Hematopoietic multipotent progenitor cell treated with erythropoietin and hydrocortisone succinate and interleukin-3 and kit ligand, for 4 days (in vitro differentiated cells): ENCODE data around the gene CRBN.

Source experiments
- DNase-seq: peaks from one replicate; pipeline ENCODE4 v3.0.0-alpha.2; 2015

Gene CRBN

DNA sequence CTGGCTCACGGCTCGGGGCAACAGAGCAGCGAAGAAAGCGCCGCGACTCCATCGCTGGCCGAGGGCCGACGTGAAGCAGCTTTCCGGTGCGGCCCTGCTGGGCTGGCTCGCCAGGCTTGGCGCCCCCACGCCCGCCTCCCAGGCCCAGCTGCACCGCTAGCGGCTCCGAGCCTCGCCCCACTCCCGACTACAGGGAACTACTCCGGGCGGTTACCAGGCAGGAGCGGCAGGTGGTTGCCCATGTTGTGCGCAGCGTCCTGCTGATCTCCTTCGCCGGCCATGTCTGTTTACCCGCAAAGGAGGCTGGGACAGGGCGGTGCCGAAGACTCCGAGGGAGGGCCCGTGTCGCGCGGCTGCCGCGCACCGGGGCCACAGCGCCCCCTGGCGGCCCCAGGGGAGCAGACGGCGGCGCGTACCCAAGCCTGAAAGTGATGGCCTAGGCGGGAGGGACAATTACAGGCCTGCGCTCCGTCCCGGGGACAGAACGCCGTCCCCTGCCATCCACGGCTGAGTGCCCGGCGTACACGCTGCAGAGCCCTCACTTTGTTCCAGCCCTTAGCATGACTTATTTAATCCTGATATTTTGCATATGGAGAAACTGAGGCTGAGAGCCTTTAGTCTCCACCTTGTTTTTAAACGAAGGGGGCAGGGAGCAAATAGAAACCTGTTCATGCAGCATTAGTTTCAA is at the start of gene CRBN:
Gene CRBN, minus strand, starts transcription at position 285 of the 688 bp plus-strand sequence. Its CDS starts 4 bp downstream, at position 281.
- DNase-seq = peak; percentile 95

DNA sequence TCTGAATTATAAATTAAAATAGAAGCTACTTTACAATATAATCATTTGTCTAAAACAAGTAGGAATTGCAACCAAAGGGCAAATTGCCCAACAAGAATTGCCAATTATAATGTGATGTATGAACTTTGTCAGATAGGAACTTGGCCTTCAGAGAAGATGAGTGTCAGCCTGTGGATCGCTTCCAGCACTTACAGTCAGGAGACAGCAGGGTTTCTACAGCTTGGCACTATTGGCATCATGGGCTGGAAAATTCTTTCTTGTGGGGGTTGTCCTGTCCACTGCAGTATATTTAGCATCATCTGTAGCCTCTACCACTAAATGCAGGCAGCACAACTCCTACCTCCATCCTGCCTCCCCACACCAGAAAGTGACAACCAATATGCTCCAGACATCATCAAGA is 48.1 kb upstream of the CRBN start:
- DNase-seq = no peak

DNA sequence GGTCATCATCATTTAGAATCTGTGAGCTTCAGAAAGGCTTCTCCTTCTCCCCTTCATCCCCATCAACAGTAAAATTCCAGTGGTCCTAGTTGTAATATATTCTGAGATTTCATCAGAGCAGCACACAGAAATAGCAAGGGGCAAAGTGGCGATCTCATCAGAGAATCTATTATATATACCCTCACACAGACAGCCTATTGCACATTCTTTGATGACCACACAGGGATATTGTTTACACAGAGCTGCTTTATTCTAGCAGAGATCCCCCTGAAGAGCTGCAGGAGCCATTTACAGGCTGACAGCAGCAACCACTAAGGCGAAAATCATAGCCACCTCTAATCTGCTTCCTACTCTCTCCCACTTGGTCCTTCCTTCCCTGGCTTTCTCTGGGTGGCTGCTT is 42.0 kb upstream of the CRBN start:
- DNase-seq = no peak

DNA sequence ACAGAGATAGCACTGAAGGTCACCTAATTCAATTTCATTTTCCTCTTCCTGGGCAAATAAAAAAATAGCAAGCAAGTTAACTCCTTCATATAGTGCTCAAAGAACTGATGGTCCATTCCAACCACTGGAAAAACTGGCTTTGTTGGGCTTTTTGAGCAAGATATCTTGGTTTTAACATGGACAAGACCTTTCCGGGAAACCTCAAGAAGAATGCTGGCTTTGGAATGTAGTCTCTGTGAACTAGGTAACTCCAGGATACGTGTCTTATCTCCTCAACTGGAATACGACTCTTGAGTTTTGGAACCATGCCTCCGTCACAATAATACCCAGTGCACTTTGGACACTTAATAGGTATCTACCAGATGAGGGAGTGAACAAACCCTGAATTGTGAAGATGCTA is 36.9 kb upstream of the CRBN start:
- DNase-seq = no peak

DNA sequence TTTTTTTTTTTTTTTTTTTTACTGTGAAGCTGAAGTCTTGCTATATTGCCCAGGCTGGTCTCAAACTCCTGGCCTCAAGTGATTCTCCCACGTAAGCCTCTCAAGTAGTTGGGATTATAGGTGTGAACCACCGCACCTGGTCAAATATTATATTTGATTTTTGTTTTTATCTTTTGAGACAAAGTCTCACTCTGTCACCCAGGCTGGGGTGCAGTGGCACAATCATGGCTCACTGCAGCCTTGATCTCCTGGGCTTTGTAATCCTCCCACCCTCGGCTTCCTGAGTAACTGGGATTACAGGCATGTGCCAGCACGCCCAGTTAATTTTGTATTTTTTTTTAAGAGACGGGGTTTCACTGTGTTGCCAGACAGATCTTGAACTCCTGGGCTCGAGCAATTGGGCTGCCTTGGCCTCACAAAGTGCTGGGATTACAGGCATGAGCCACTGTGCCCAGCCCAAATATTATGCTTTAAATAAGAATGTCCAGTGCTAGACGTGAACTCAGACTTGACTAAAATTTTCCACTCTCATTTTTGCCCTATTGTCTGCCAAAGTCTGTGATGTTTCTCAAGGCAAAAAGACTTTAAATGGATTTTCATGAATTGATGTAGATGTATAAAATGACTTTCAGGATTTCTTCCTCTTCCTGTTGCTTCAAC is 33.4 kb upstream of the CRBN start:
- no peak for DNase-seq

DNA sequence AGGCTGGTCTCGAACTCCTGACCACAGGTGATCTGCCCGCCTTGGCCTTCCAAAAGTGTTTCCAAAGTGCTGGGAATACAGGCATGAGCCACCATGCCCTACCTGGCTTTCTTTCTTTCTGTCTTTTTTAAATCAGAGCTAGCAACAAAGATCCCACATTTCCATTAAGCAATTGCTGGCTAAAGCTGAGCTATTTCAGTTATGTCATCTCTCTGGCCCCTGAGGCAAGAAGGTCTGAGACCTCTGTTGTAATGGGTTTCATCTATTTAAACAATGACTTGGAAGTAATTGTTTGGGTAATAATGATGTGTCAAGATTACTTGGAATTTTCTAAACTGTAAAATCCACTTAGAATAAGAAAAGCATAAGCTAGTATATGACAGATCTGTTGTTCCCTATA is 30.2 kb upstream of the CRBN start:
- no peak for DNase-seq

DNA sequence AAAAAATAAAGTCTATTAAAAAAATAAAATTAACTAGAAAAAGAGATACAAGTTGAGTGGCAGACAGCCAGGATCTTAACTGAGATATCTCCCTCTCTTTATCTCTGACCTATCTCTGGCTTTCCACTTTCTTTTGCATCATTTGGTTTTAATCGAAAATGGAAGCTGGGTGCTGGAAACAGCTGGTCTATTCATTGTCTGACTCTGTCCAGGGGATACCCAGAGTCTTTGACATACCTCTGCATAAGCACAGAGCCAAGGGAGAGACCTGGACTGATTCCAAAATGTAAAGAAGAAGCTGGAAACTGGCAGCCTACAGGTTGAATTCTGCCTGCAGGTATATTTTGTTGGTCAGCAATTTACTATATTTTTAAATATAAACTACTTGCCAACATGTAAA is 29.6 kb upstream of the CRBN start:
- no peak for DNase-seq

DNA sequence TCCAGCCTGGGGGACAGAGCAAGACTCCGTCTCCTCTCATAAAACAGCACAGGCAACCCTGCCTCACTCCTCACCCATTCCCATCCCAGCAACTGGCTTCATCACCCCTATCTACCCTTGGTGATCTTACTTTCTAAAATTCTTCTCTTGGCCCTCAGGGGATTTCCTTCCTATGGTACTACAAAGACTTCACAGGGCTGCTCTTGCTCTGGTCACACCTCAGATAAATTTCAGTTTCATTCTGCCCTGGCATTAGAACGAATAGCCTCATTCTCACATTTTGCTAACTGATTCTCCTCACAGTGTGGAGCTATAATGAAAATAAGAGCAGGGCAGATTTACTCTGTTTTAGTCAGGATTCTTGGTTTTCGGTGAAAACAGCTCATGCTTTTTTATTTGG is 22.1 kb upstream of the CRBN start:
- no peak for DNase-seq

DNA sequence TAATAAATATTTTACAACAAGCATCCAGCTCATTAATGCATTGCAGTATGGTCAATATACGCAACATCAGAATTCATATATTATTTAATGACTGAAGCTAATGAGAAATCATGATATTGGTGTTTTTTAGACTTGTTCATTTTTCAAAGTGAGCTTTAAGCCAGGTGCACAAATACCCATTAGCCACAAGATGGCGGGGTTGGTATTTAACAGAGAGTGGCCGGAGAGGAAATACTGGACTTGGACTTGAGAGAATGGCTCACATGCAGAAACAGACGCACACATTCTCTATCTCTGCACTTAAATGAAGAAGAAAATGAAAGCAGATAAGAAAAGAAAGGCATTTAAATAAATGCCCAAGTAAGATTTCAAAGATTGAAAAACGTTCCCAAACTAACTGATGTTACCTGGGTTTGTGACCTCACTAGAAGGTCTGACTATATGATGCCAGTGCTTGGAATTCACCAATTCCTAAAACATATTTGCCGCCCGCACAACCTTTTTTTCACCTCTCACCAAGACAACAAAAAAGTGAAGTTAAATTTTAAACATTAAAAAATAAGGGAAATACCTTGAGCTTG is 21.2 kb upstream of the CRBN start:
- DNase-seq = peak; percentile 92

DNA sequence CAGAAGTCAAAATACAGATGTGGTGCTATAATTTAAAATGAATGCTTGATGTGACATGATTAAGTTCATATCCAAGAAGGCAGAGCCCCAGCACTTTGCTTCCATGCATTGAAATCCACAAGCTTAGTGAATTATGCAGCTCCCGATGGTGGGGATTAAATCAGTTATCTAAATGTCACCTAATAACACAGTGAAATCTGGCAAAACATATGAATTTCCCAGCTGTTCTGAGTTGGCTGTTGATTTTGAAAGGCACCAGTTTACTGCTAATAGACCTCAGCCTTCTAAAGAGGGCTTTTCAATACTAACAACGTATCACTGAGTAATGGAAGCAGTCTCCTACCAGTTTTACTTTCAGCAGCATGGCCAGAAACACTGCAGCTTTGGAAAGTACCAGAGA is 19.8 kb upstream of the CRBN start:
- no peak for DNase-seq

DNA sequence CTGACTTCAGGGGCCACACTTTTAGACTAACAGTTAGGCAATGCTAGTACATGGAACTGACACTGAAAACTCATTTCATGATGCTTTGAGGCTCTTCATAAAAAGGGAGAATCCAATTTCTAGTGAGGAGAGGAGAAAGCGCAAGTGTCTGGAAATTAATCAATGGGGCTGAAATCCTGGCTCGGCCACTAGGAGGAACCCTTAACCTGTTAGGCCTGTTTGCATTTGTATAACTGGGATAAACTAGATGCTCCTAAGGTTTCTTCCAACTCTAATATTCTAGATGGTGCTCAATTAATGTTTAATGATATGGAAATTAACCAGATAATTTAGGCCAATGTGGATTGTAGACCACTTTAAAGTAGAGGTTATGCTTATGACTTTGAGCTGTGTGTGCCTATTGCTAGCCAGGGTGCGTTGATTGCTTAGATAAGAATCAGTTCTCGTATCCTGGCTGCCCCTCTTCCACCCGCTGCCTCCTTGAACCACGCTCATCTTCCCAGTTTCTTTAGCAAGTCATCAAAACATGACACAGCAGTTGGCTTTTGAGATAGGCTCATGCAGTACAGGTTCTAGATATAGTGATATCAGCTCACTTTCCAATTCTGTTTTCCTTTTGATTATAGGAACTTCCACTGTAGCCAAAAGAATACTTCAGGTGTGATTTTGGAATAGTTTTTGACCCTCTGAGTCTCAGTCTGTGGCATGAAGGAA is 16.8 kb upstream of the CRBN start:
- DNase-seq = peak; percentile 62

DNA sequence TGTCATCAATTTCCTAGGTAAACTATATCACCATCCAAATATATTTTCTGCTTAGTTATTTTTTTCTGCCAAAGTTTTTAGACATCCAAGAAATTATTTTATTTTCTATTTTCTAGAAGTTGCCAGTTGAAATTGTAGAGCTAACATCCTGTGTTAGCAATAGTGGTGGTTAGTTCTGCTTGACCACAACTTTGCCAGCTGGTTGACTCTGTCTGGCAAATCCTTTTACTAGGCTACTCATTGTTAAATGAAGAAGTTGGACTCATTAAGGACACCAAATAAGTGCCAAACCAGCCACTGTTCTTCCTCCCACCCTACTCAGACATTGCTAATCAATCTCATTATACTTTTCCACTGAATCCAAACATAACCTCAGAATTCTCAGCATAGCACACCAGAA is 15.4 kb upstream of the CRBN start:
- peak; percentile 63 for DNase-seq

DNA sequence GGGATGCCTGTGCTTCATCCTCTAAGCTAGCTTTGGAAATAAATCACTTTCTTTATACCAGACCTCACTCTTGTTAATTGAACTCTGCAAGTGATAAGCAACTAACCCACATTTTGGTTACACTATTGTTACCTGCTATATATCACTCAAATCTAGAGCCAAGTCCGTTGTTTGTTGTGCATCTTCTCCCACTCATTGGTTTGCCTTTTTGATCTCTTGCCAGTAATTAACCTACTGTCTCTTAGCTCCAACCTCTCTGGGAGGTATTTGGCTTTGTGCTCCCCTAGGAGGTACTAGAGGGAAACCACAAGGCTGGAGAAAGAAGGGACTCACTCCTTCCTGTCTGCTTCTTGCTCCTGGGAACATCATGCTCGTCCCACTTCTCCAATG is 12.8 kb upstream of the CRBN start:
- DNase-seq = peak; percentile 54

DNA sequence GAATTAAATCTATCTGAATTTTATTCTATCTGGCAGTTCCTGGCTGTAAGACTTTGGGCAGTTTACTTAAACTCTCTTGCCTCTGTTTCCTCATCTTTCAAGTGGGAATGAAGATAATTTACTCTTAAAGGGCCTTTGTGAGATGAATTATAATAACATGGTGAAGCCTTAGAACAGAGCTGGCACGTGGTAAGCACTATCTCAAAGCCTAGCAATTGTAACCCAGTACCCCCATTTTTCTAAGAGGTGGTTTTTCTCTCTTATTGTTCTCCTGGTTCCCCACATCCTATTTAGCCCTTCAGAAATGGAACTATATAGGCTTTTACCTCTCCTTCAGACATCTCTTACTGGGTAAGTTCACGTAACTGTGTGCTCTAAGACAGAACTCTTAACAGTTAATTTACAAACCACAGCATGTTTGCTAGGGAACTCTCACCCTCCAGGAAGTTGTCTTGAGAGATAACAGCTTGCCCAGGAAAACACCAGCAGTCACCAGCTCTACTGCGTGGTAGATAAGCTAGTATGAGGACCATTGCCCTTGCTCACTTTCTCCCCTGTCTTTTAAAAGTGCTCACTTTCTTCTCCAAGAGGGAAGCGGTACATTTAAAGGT is 12.3 kb upstream of the CRBN start:
- DNase-seq = peak; percentile 97

DNA sequence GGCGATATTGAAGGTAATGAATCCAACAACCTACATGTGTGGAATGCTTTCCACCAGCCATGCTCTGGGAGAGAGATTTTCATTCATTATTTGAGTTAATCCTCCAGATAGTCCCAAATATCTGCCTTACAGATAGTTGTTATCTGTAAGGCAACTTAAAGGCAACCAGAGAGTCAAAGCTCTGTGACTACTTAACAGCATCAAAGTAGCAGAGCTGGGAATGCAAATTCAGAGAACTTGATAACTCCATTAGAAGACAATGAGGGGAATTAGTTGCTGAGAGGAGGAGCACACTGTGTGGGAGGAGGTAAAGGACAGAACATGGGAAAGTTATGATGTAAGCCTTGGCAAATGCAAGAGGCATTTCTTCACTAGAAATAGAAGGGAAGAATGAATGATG is 10.5 kb upstream of the CRBN start:
- no peak for DNase-seq

DNA sequence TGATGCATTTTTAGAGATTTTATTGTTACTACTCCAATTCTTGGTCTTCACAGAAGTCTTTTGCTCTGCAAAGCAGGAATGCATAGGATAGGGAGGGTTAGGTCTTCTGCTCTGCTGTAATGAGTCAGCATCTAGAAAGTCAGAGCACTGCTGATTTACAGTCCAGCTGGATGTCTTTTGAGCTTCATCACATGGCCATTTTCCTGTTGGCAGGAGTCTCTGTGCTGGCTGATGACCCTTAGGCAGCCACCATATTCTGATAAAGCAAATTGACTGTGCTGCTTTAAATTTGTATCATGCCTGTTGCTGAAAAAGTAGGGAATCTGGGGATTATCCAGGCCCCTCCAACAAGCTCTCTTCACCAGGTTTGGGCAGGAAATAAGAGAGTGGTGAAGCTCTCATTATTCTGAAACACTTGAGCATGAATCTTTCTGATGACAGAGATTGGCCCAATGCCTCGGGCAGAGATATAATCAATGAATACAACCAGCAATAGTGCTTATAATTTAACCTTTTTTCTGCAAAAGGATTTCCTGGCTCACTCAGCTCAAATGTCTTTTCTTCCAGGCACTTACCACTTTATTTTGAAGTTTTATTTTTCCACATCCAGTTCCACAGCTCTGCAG is 9.7 kb upstream of the CRBN start:
- DNase-seq = peak; percentile 47

DNA sequence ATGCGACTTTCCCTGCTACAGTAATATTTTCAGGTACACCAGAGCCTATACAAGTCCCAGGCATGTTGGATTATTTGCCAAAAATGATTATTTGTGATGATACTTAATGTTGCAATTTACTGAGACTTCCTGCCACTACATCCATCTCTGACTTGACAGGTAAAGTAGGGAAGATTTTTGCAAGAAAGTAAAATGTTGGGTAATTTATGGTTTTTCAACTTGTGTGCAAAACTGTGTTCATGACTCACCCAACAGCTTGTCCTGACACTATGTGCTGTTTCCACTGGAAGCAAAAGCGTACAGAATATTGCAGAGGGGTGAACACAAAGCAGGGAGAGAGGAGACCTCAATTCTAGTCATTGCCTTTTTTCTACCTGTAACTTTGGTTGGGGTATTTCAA is 5.4 kb upstream of the CRBN start:
- no peak for DNase-seq

DNA sequence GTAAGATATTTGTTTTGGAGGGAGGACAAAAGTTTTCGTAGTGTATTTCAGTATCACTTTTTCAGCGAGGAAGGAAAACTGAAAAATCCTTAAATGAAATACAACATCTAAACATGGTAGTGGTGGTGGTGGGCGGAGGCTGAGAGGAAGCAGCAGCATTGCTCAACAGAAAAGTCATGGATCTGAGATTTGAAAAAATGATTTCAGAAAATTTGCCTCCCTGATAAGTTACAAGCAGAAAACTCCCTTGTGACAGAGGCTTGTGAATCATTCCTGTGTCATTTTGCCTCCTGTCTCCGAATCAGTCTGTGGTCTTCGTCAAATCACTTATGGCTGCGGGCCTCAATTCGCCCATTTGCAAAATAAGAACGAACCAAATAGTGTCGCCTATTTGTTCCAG is 965 bp upstream of the CRBN start:
- no peak for DNase-seq

DNA sequence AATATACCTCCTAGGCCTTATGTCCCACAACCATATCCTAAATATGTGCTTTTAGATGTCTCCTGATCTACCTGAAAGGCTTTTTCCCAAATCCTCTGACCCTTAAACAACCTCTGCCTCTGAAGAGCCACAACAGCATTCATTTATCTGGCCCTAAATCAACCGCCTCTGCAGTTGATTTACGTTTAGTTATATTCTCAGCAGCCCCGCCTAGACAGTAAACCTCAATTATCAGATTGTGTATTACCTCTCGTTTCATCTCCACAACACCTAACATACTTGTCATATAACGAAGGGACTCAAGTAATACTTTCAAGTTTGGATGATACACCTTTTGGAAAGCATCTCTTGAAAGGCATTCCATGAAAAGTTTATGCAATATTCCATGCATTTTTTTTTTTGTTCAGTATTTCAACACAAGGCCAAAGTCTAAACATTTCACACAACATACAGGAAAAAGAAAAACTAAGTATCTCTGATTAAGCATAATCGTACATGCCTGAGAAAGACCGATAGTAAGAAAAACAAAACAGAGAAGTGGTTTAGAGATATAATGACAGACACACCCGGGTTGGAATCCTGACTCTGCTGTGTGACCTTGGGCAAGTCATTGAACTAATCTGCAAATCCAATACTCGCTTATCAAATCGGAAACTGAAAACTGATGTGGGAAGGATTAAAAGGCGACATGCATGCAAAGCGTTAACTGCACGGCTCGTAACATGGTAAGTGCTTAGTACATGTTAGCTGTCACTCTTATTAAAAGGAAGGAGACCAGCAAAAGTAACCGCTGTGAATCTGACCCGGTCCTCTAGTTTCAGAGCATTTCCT is 778 bp downstream of the CRBN start:
- peak; percentile 34 for DNase-seq

DNA sequence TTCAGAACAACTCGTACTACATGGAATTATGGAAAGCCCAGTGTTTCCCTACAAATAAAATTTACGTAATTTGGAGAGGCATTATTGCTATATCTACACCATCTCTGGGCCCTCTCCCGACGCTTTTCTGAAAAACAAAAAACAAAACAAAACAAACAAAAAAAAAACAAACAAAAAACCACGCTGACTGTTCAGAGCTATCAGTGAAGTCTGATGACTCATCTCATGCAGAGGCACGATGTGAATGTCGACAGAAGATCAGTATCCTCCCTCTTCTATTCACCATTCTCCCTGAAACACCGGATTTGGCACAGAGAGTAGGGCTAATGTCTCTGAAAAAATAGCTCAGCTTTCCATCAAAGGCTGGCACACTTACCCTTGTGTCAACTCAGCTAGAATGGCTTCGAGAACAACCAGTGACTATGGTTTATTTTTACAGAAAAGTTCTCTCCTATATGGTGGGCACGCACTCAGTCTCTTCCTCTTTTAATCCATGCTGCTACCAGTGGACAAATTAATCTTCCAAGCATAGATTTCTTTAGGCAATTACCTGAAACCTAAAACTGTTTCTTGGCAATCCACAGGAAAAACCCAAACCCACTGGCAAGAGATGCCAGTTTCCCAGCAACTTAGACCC is 1.5 kb downstream of the CRBN start:
- peak; percentile 49 for DNase-seq

DNA sequence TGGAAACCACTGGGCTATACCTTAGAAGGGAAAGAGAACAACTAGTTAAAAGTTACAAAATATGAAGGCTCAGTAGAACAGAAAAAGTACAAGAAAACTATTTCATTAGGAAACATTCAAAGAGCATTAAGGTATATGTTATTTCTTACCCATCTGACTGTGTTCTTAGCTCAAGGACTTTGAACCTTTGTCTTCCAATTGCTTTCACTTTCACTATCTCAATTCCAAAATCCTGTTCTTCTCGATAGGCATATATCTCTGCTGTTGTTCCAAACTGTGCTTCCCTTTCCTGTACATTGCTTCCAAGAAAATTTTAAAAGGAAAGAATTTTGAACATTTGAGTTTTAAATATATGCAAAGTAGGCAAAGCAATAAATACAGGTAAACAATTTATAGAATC is 6.9 kb downstream of the CRBN start:
- peak; percentile 25 for DNase-seq

DNA sequence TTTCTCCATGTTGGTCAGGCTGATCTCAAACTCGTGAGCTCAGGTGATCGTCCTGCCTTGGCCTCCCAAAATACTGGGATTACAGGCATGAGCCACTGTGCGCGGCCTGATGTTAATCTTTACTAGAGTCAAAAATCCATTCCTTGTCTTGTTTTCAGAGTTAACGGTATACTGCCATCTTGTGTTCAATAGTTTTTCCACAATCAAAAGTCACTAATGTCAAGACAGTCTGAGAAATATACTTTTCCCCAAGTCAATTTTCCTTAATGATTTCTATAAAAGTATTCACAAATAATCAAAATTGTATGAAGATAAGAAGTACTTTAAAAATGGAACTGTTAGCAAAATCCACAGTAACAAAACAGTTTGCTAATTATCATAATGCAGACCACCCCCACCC is 8.5 kb downstream of the CRBN start:
- peak; percentile 77 for DNase-seq
